ENCODE data around the gene SLC38A6.

DNA sequence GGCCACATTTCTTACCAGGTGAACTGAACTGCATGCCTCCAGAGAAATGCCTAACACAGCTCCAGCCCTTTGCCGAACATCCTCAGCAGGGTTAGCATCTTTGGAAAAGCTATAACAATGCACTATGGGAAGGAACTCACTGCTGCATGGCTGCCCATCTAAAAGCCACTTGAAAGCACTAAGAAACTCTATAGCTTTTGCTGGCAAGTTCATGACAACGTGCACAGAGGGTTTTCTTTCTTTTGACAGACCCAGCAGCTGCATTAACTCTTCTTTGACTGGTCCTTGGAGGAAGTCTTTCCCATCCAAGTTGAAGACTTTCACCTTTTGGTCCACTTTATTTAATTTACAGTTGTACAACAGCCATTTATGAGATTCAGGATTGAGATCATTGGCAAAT, 5.5 kb upstream of the SLC38A6 start:
- TF ChIP-seq CTCF (IDR thresholded peaks at IDR 0.05; ENCODE audit: borderline replicate concordance, extremely low read depth, low read length, poor library complexity, severe bottlenecking) (no peak), EZH2 (IDR thresholded peaks at IDR 0.05; ENCODE audit: borderline replicate concordance, low read depth, low read length, severe bottlenecking) (no peak)
